WI38 (cell line): ENCODE measurements around the gene GRIK5.

Source experiments
- H3K4me3 ChIP-seq: 2 replicates; pipeline ENCODE4 v1.5.1; 2011; ENCODE audit warnings: low read depth, mild to moderate bottlenecking, control low read depth, low read length
- TF ChIP-seq, protein P1 (sequence below): IDR thresholded peaks from 2 replicates; pipeline ENCODE4 v1.5.1; 2012; ENCODE audit warnings: low read depth, mild to moderate bottlenecking, control low read depth, low read length

GRIK5 gene

GRCh38 chr19:42010245-42011126, 59.5 kb downstream of the GRIK5 start:
- TF ChIP-seq, protein P1, sequence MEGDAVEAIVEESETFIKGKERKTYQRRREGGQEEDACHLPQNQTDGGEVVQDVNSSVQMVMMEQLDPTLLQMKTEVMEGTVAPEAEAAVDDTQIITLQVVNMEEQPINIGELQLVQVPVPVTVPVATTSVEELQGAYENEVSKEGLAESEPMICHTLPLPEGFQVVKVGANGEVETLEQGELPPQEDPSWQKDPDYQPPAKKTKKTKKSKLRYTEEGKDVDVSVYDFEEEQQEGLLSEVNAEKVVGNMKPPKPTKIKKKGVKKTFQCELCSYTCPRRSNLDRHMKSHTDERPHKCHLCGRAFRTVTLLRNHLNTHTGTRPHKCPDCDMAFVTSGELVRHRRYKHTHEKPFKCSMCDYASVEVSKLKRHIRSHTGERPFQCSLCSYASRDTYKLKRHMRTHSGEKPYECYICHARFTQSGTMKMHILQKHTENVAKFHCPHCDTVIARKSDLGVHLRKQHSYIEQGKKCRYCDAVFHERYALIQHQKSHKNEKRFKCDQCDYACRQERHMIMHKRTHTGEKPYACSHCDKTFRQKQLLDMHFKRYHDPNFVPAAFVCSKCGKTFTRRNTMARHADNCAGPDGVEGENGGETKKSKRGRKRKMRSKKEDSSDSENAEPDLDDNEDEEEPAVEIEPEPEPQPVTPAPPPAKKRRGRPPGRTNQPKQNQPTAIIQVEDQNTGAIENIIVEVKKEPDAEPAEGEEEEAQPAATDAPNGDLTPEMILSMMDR: no peak
- H3K4me3 ChIP-seq: no peak overlapping the region

GRCh38 chr19:42006569-42006968, 63.4 kb downstream of the GRIK5 start:
- TF ChIP-seq, protein P1: no peak
- H3K4me3 ChIP-seq: no peak overlapping the region

DNA sequence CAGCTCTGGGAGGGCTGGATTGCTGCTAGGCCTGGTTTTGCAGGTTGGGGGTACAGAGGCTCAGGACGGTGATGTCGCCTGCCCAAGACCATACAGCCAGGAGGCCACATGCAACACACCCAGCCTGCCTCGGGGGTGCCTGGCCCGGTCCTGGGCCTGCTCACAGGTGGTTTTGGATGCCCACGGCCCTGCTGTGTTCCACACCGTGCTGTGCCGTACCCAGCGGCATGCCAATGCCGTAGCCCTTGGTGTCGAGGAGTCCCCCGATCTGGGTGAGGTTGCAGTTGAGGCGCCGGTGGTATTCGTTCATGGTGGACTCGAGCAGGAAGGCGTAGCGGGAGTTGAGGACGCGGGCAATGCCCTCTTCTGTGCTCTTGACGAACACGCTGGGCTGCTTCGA, 64.5 kb downstream of the GRIK5 start:
- TF ChIP-seq, protein P1: no peak
- no peak overlapping the region for H3K4me3 ChIP-seq

DNA sequence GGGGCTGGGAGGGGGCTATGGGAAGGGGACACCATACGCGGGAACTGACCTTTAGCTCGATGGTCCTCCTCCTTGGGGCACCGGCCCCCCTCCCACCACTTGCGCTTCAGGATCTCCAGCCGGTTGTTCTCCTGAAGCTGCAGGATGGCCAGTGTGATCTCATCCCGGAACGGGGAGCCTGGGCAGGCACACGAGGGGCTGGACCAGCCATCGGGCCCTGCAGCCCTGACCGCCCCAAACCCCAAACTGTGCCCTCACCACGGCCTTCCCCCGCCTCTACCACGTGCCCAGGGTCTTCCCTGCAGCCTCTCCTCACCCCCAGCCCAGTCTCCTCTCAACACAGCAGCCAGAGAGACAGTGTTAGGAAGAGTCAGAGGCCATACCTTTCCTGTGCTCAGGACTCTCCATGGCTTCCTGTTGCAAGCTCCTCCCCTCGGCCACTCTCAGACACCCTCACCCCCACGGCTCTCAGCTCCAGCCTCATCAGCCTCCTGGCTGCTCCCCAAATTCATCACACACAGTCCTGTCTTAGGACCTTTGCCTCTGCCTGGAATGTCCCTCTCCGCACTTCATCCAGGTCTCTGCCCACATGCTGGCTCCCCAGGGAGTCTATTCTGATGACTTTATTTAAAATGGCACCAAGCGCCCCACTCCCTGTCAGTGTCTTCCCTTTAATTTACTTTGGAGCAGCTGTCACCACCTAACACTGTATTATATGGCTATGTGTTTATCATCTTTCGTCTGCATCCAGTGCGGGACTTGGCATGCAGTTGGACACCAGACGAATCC, 66.3 kb downstream of the GRIK5 start:
- TF ChIP-seq, protein P1: no peak
- no peak overlapping the region for H3K4me3 ChIP-seq

DNA sequence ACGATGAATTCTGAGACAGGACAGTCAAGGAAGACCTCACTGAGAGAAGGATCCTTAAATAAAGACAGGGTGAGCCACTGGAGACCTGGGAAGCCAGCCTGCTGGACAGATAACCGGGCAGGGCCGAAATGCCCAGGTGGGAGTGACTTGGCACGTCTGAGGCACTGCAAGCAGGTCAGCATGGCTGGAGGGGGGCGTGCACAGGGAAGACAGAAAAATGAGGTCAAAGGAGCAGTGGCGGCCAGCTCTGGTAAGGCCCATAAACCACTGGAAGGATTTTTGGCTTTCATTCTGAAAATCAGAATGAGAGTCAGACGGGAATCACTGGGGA, 70.2 kb downstream of the GRIK5 start:
- no peak overlapping the region for H3K4me3 ChIP-seq
- TF ChIP-seq, protein P1: no peak

DNA sequence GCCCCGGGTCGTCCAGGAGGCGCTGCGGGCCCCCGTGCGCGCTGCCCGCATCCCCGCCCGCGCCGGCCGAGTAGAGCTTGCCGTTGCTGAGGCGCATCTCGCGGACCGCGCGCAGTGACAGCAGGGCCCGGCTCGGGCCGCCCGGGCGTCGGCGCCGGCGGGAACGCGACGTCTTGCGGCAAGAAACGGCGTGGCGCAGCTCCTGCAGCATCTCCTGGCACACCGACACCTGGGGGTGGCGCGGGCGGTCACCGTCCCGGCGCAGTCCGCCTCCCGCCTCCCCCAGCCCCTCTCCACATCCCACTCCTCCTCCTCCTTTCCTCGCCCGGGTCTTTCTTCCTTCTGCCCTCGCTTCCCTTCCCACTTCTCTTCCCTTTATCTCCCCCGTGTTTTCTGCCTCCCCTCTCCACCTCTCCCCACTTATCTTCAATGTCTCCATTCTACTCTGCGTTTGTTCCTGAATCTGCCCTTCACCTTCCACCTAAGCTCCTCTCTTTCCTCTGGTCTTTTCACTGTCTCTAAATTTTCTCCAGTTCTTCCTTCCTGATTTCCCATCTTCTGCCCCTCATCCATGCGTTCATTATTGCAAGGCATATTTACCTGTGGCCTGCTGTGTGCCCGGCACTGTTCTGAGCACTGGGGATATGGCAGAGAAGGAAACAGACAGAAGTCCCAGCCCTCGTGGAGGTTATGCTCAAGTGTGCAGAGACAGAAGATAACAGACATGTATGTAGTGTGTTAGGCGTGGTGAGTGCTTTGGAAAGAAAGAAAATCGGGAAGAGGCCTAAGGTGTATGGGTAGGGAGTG, 70.7 kb downstream of the GRIK5 start:
- H3K4me3 ChIP-seq: no peak overlapping the region
- TF ChIP-seq, protein P1: no peak
